HepG2 (cell line): Measurements from ENCODE around the gene PYCR2. TPM values are rescaled to one million over a fixed set of nuclear protein-coding genes. Genes with fewer than 3 reads are reported as not detected.

Source experiments
- ATAC-seq: fragments of 200-7000 bp; cut with Tn5 transposase; 3 replicates; pipeline ENCODE4 v1.9.1; 2020; ENCODE audit warnings: mild to moderate bottlenecking, moderate library complexity
- BruUV-seq: library from RNA; stranded (reverse); fragments of 400-500 nt; replicated peaks from 2 replicates; lab custom pipeline; 2021; lab: Mats Ljungman, UMichigan
- CTCF ChIA-PET: fragments of 300-600 bp; formaldehyde crosslinking; extraction: SDS; loops from one replicate; lab custom pipeline; 2021; ENCODE audit warnings: low total read pairs, inconsistent platforms, low intra/inter-chr PET ratio; lab: Yijun Ruan, JAX
- POLR2A ChIA-PET: fragments of 350-600 bp; sonication (Branson Sonifier 250); formaldehyde crosslinking; loops from one replicate; lab custom pipeline; 2020; ENCODE audit warnings: antibody characterized with exemption, inconsistent platforms; lab: Yijun Ruan, JAX
- DNase-seq: peaks from one replicate; pipeline ENCODE4 v3.0.0-alpha.2; 2015; ENCODE audit warnings: low spot score
- FAIRE-seq: peaks from 3 replicates; lab custom pipeline; 2011; peaks lifted over from hg19 to GRCh38; lab: Jason Lieb, UNC
- H2AFZ ChIP-seq: one replicate; pipeline ENCODE4 v1.6.1; 2011; ENCODE audit warnings: low read length, inconsistent platforms
- H3K27ac ChIP-seq: fragments of 300-600 bp; 3 replicates; pipeline ENCODE4 v1.8.0; 2011; ENCODE audit warnings: mixed run types, mild to moderate bottlenecking, mixed read lengths, low read length, inconsistent platforms; ENCODE audit not compliant: insufficient read depth; ENCODE audit errors: extremely low read length
- H3K27me3 ChIP-seq, 2 experiments: fragments of 200-600 bp in 1 of 2; 2 replicates in 1 of 2; 3 replicates in 1 of 2; pipeline versions ENCODE4 v1.6.0 to v1.8.0; 2011; ENCODE audit warnings: low read length in 2 of 2, mild to moderate bottlenecking in 2 of 2, moderate library complexity in 2 of 2, inconsistent platforms in 1 of 2; ENCODE audit not compliant: insufficient read depth in 2 of 2, control insufficient read depth in 1 of 2
- H3K36me3 ChIP-seq, 2 experiments: fragments of 200-600 bp in 1 of 2; replicated peaks in 1 of 2; 2 replicates in 1 of 2; 3 replicates in 1 of 2; pipeline versions ENCODE4 v1.5.1 to v1.8.0; 2011; ENCODE audit warnings: low read length in 2 of 2, inconsistent platforms in 1 of 2; ENCODE audit not compliant: insufficient read depth in 2 of 2, control insufficient read depth in 1 of 2
- H3K4me1 ChIP-seq: 2 replicates; pipeline ENCODE4 v1.5.1; 2012; ENCODE audit warnings: low read length, inconsistent platforms; ENCODE audit not compliant: insufficient read depth
- H3K4me2 ChIP-seq: 2 replicates; pipeline ENCODE4 v1.6.0; 2011; ENCODE audit warnings: low read depth, low read length, inconsistent platforms
- H3K4me3 ChIP-seq, 3 experiments: fragments of 200-600 bp in 1 of 3; sonication (generic), shearing (Covaris generic) in 1 of 3; replicated peaks in 1 of 3; 2 replicates each; pipeline ENCODE4 v1.5.1; 2011 to 2016; ENCODE audit warnings: low read length in 3 of 3, inconsistent platforms in 2 of 3, low read depth in 2 of 3, mild to moderate bottlenecking in 2 of 3, control low read depth in 1 of 3, mixed read lengths in 1 of 3; ENCODE audit not compliant: insufficient read depth in 1 of 3
- H3K79me2 ChIP-seq: one replicate; pipeline ENCODE4 v1.6.1; 2011; ENCODE audit warnings: low read length, inconsistent platforms; ENCODE audit not compliant: insufficient read depth
- H3K9ac ChIP-seq: 2 replicates; pipeline ENCODE4 v1.6.0; 2011; ENCODE audit warnings: mild to moderate bottlenecking, low read depth, low read length, inconsistent platforms; ENCODE audit not compliant: insufficient read depth
- H3K9me3 ChIP-seq: 2 replicates; pipeline ENCODE4 v1.5.1; 2012; ENCODE audit warnings: mild to moderate bottlenecking, low read length
- H4K20me1 ChIP-seq: 2 replicates; pipeline ENCODE4 v1.6.0; 2011; ENCODE audit warnings: inconsistent platforms, mild to moderate bottlenecking, low read length, moderate library complexity; ENCODE audit not compliant: insufficient read depth
- FOXA3 ChIP-seq: IDR thresholded peaks from 2 replicates; pipeline ENCODE4 v1.6.1; 2016; ENCODE audit warnings: missing genetic modification reagents, missing compliant biosample characterization
- JDP2 ChIP-seq: sonication (generic); formaldehyde crosslinking; IDR thresholded peaks from 2 replicates; pipeline ENCODE4 v1.8.1; 2022; ENCODE audit warnings: missing genetic modification reagents, borderline replicate concordance
- MED1 ChIP-seq: sonication (generic); formaldehyde crosslinking; IDR thresholded peaks from 2 replicates; pipeline ENCODE4 v1.4.0; 2020; ENCODE audit warnings: missing genetic modification reagents
- NAIF1 ChIP-seq: sonication (generic); formaldehyde crosslinking; IDR thresholded peaks from 2 replicates; pipeline ENCODE4 v1.5.0; 2020; ENCODE audit warnings: mild to moderate bottlenecking, missing genetic modification reagents, borderline replicate concordance
- NFKBIZ ChIP-seq: IDR thresholded peaks from 2 replicates; pipeline ENCODE4 v1.6.1; 2018; ENCODE audit warnings: missing genetic modification reagents, missing compliant biosample characterization
- PHF8 ChIP-seq: sonication (generic); formaldehyde crosslinking; IDR thresholded peaks from 2 replicates; pipeline ENCODE4 v1.5.0; 2020; ENCODE audit warnings: missing genetic modification reagents
- RAD21 ChIP-seq: fragments of 450-650 bp; formaldehyde crosslinking; IDR thresholded peaks from 2 replicates; pipeline ENCODE4 v1.5.0; 2020; ENCODE audit warnings: mild to moderate bottlenecking
- ZFP36L1 ChIP-seq: sonication (generic); formaldehyde crosslinking; IDR thresholded peaks from 2 replicates; pipeline ENCODE4 v1.8.0; 2022; ENCODE audit warnings: mild to moderate bottlenecking, missing genetic modification reagents, moderate library complexity
- ZIK1 ChIP-seq: sonication (generic); formaldehyde crosslinking; IDR thresholded peaks from 2 replicates; pipeline ENCODE4 v1.5.0; 2020; ENCODE audit warnings: mild to moderate bottlenecking, low read depth, missing genetic modification reagents, borderline replicate concordance
- ZNF253 ChIP-seq: sonication (generic); formaldehyde crosslinking; IDR thresholded peaks from 2 replicates; pipeline ENCODE4 v1.8.0; 2022; ENCODE audit warnings: mild to moderate bottlenecking, missing genetic modification reagents, borderline replicate concordance
- ZNF546 ChIP-seq: sonication (generic); formaldehyde crosslinking; conservative IDR thresholded peaks from 2 replicates; pipeline ENCODE4 v1.8.1; 2023; ENCODE audit warnings: mild to moderate bottlenecking, missing genetic modification reagents
- ZNF670 ChIP-seq: sonication (generic); formaldehyde crosslinking; IDR thresholded peaks from 2 replicates; pipeline ENCODE4 v1.8.0; 2022; ENCODE audit warnings: mild to moderate bottlenecking, missing genetic modification reagents, borderline replicate concordance
- ZNF883 ChIP-seq: sonication (generic); formaldehyde crosslinking; IDR thresholded peaks from 2 replicates; pipeline ENCODE4 v1.5.1; 2020; ENCODE audit warnings: mild to moderate bottlenecking, missing genetic modification reagents; ENCODE audit errors: not compliant biosample characterization
- ZSCAN25 ChIP-seq: sonication (generic); formaldehyde crosslinking; IDR thresholded peaks from 2 replicates; pipeline ENCODE4 v1.8.0; 2022; ENCODE audit warnings: mild to moderate bottlenecking, missing genetic modification reagents
- WGBS: methylation state at CpG from one replicate; pipeline ENCODE4 v1.1.6; 2017; ENCODE audit warnings: low lambda C conversion rate; 5-methylcytosine and 5-hydroxymethylcytosine counted together
- in situ Hi-C: cut with HindIII; loops from 2 replicates; pipeline ENCODE4 v1.10.0; 2017; ENCODE audit warnings: low pct_unique_long_range_greater_than_20kb; ENCODE audit not compliant: extremely low pct_ligation_motif_present
- intact Hi-C: fragments of 100-400 bp; cut with micrococcal nuclease; formaldehyde crosslinking; loops from one replicate; pipeline ENCODE4 v1.10.0; 2022; ENCODE audit not compliant: unreplicated experiment
- polyA plus RNA-seq, 8 experiments: library from polyadenylated mRNA; depleted of rRNA in 3 of 8; stranded (reverse) in 7 of 8; unstranded in 1 of 8; fragments of >200 nt; fragmentation: Illumina TruSeq in 4 of 8; extraction: Trizol in 4 of 8; gene quantifications; 2 replicates each; pipeline versions ENCODE4 v1.2.1 to v1.2.3, GENCODE V29; 2011 to 2016; ENCODE audit warnings: low read depth in 4 of 8, missing spikeins in 1 of 8, mixed read lengths in 1 of 8; ENCODE audit not compliant: insufficient read depth in 1 of 8
- total RNA-seq, 5 experiments: library from RNA; depleted of rRNA; stranded (reverse); fragments of >200 nt; fragmentation: Illumina TruSeq; extraction: Trizol; gene quantifications; 2 replicates each; pipeline ENCODE4 v1.2.3, GENCODE V29; 2016; ENCODE audit warnings: low read depth in 1 of 5
- TF ChIP-seq, protein P1 (sequence below): sonication (generic); formaldehyde crosslinking; IDR thresholded peaks from 2 replicates; pipeline ENCODE4 v1.5.1; 2020; ENCODE audit warnings: missing genetic modification reagents, mild to moderate bottlenecking, borderline replicate concordance
- TF ChIP-seq, protein P2 (sequence below): sonication (generic); IDR thresholded peaks from 2 replicates; pipeline ENCODE4 v1.6.1; 2016; ENCODE audit warnings: low read depth, borderline replicate concordance

The PYCR2 gene
- total and polyA plus RNA-seq, 2 of the 13 experiments (the other 11 are each of a cell fraction or from before 2014, with no cell fraction given), result 47.2 to 47.8 TPM

DNA sequence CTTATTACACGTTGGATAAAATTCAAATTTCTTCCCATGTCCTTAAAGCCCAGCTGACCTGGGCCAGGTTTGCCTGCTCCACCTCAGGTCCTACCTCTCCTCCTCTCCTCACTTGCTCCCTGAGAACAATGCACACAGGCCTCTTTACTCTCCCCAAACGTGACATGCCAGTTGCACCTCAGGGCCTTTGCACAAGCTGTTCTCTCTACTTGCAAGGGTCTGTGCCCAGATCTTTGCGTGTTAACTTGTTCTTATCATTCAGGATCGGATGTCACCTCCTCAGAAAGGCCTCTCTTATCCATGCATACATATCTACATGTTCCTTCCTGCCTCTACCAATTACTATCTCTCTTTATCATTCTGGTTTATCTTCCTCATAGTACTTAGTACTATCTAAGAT, 20.4 kb downstream of the PYCR2 start:
- H3K79me2 ChIP-seq, result no peaks in the 10 kb centered on the region
- intact Hi-C loops (no loop called here), in situ Hi-C loops (no loop called here)
- 42% methylated on average over 4 of the region's 4 CpGs for WGBS
- H3K27ac ChIP-seq, result no peak overlapping the region
- CTCF ChIA-PET, result no interaction called here
- POLR2A ChIA-PET, result no interaction called here
- ATAC-seq, result no peak
- BruUV-seq, result no TSS peak
- no peak for FAIRE-seq
- no peak overlapping the region for H3K4me3 ChIP-seq
- H3K9me3 ChIP-seq, result no peaks in the 10 kb centered on the region
- no peaks in the 10 kb centered on the region for H4K20me1 ChIP-seq
- no peak overlapping the region for H2AFZ ChIP-seq
- H3K27me3 ChIP-seq, result peaks cover 4 to 12% of the 10 kb centered on the region in 2 experiments; a peak in 4 of 5 replicates
- no peaks in the 10 kb centered on the region; a peak in 1 of 5 replicates for H3K36me3 ChIP-seq
- H3K4me2 ChIP-seq, result no peak overlapping the region
- H3K4me1 ChIP-seq, result peaks cover 18% of the 10 kb centered on the region
- TF ChIP-seq, protein P1, sequence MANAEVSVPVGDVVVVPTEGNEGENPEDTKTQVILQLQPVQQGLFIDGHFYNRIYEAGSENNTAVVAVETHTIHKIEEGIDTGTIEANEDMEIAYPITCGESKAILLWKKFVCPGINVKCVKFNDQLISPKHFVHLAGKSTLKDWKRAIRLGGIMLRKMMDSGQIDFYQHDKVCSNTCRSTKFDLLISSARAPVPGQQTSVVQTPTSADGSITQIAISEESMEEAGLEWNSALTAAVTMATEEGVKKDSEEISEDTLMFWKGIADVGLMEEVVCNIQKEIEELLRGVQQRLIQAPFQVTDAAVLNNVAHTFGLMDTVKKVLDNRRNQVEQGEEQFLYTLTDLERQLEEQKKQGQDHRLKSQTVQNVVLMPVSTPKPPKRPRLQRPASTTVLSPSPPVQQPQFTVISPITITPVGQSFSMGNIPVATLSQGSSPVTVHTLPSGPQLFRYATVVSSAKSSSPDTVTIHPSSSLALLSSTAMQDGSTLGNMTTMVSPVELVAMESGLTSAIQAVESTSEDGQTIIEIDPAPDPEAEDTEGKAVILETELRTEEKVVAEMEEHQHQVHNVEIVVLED (CRISPR knock-in tag), result no peak
- TF ChIP-seq ZIK1, result no peak
- TF ChIP-seq ZNF883 (CRISPR knock-in tag), result no peak
- no peak for TF ChIP-seq ZNF253 (CRISPR knock-in tag)
- TF ChIP-seq, protein P2, sequence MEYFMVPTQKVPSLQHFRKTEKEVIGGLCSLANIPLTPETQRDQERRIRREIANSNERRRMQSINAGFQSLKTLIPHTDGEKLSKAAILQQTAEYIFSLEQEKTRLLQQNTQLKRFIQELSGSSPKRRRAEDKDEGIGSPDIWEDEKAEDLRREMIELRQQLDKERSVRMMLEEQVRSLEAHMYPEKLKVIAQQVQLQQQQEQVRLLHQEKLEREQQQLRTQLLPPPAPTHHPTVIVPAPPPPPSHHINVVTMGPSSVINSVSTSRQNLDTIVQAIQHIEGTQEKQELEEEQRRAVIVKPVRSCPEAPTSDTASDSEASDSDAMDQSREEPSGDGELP, result no peak
- TF ChIP-seq MED1 (CRISPR knock-in tag), result no peak
- TF ChIP-seq ZNF670 (CRISPR knock-in tag), result no peak
- TF ChIP-seq JDP2, result no peak
- TF ChIP-seq FOXA3, result no peak
- TF ChIP-seq NFKBIZ (CRISPR knock-in tag), result no peak
- no peak for TF ChIP-seq NAIF1 (CRISPR knock-in tag)
- TF ChIP-seq PHF8, result no peak
- TF ChIP-seq ZFP36L1 (CRISPR knock-in tag), result no peak
- no peak for TF ChIP-seq ZSCAN25 (CRISPR knock-in tag)
- no peak for TF ChIP-seq ZNF546 (CRISPR knock-in tag)
- no peak for TF ChIP-seq RAD21 (CRISPR knock-in tag)
- DNase-seq, result no peak
- no peak overlapping the region for H3K9ac ChIP-seq
